GM12878 (cell line): ENCODE data around the gene IL1RAPL1. TPM values are rescaled to one million over a fixed set of nuclear protein-coding genes. Genes with fewer than 3 reads are reported as not detected.

Source experiments
- ATAC-seq: fragments of 200-7000 bp; cut with Tn5 transposase; 3 replicates; pipeline ENCODE4 v1.9.1; 2020; ENCODE audit warnings: mild to moderate bottlenecking, moderate library complexity
- BruUV-seq: library from RNA; stranded (reverse); fragments of 400-500 nt; replicated peaks from 2 replicates; lab custom pipeline; 2021; lab: Mats Ljungman, UMichigan
- CTCF ChIA-PET: fragments of 300-600 bp; sonication (Branson Sonifier 250); formaldehyde crosslinking; extraction: SDS; loops from one replicate; lab custom pipeline; 2021; ENCODE audit warnings: inconsistent platforms; lab: Yijun Ruan, JAX
- POLR2A ChIA-PET: fragments of 350-600 bp; formaldehyde crosslinking; extraction: SDS; loops from one replicate; lab custom pipeline; 2021; ENCODE audit warnings: inconsistent platforms; lab: Charles Lee
- RAD21 ChIA-PET: fragments of 300-600 bp; sonication (Branson Sonifier 250); formaldehyde crosslinking; loops from one replicate; lab custom pipeline; 2023; ENCODE audit warnings: antibody characterized with exemption; ENCODE audit not compliant: unreplicated experiment; lab: Charles Lee
- SMC1A ChIA-PET: fragments of 300-600 bp; sonication (Branson Sonifier 250); formaldehyde crosslinking; loops from one replicate; lab custom pipeline; 2023; ENCODE audit not compliant: unreplicated experiment, uncharacterized antibody; lab: Charles Lee
- DNase-seq: peaks from one replicate; pipeline ENCODE4 v3.0.0-alpha.2; 2011; ENCODE audit warnings: low read depth, low spot score
- FAIRE-seq: peaks from 3 replicates; lab custom pipeline; 2011; peaks lifted over from hg19 to GRCh38; lab: Jason Lieb, UNC
- H2AFZ ChIP-seq: 2 replicates; pipeline ENCODE4 v1.6.0; 2011; ENCODE audit warnings: low read depth, low read length, control low read depth; ENCODE audit not compliant: control insufficient read depth
- H3K27ac ChIP-seq: 2 replicates; pipeline ENCODE4 v1.5.1; 2011; ENCODE audit warnings: control low read depth; ENCODE audit not compliant: control insufficient read depth, insufficient read depth
- H3K27me3 ChIP-seq, 2 experiments: replicated peaks in 1 of 2; 2 replicates each; pipeline versions ENCODE4 v1.6.0 to v1.6.1; 2011; ENCODE audit warnings: low read length in 1 of 2; ENCODE audit not compliant: control insufficient read depth in 2 of 2, insufficient read depth in 2 of 2
- H3K36me3 ChIP-seq, 2 experiments: 2 replicates each; pipeline ENCODE4 v1.5.1; 2011; ENCODE audit warnings: low read length in 1 of 2; ENCODE audit not compliant: control insufficient read depth in 2 of 2, insufficient read depth in 2 of 2
- H3K4me1 ChIP-seq: 2 replicates; pipeline ENCODE4 v1.6.1; 2011; ENCODE audit warnings: mild to moderate bottlenecking, low read length, moderate library complexity, mixed read lengths; ENCODE audit not compliant: control insufficient read depth, insufficient read depth
- H3K4me2 ChIP-seq: 2 replicates; pipeline ENCODE4 v1.6.0; 2011; ENCODE audit warnings: control low read depth; ENCODE audit not compliant: control insufficient read depth, insufficient read depth
- H3K4me3 ChIP-seq: fragments of 200-600 bp; sonication (generic); 2 replicates; pipeline ENCODE4 v1.5.1; 2016
- H3K79me2 ChIP-seq: 2 replicates; pipeline ENCODE4 v1.6.0; 2011; ENCODE audit warnings: low read length; ENCODE audit not compliant: control insufficient read depth, insufficient read depth
- H3K9ac ChIP-seq: 2 replicates; pipeline ENCODE4 v1.8.0; 2011; ENCODE audit warnings: low read length, control low read depth, mixed read lengths; ENCODE audit not compliant: control insufficient read depth, insufficient read depth
- H3K9me3 ChIP-seq: replicated peaks from 3 replicates; pipeline ENCODE4 v1.5.1; 2011; ENCODE audit warnings: mild to moderate bottlenecking, low read length; ENCODE audit not compliant: control insufficient read depth, insufficient read depth
- H4K20me1 ChIP-seq: 2 replicates; pipeline ENCODE4 v1.6.0; 2011; ENCODE audit not compliant: control insufficient read depth, insufficient read depth
- CEBPZ ChIP-seq: fragments of 150-350 bp; IDR thresholded peaks from 2 replicates; pipeline ENCODE4 v1.6.1; 2016; ENCODE audit warnings: low read depth, low read length
- CHD1 ChIP-seq: IDR thresholded peaks from 2 replicates; pipeline ENCODE4 v1.6.1; 2012; ENCODE audit warnings: low read depth, low read length, improper control_type of control experiment
- CTCF ChIP-seq, 3 experiments: IDR thresholded peaks in 2 of 3; conservative IDR thresholded peaks in 1 of 3; 2 replicates each; pipeline ENCODE4 v1.5.1; 2011; ENCODE audit warnings: low read depth in 3 of 3, low read length in 3 of 3, mild to moderate bottlenecking in 3 of 3, control low read depth in 2 of 3, moderate library complexity in 2 of 3, inconsistent platforms in 1 of 3, mixed read lengths in 1 of 3; ENCODE audit not compliant: control insufficient read depth in 2 of 3, insufficient read depth in 1 of 3; ENCODE audit errors: extremely low read depth in 1 of 3
- EGR1 ChIP-seq, 2 experiments: IDR thresholded peaks; 1 replicate in 1 of 2; 2 replicates in 1 of 2; pipeline ENCODE4 v1.6.1; 2011 to 2012; ENCODE audit warnings: low read depth in 2 of 2, low read length in 2 of 2, borderline replicate concordance in 1 of 2, mild to moderate bottlenecking in 1 of 2, moderate library complexity in 1 of 2
- MAX ChIP-seq: IDR thresholded peaks from 2 replicates; pipeline ENCODE4 v1.6.1; 2012; ENCODE audit warnings: low read depth, low read length, improper control_type of control experiment
- NFIC ChIP-seq: IDR thresholded peaks from 2 replicates; pipeline ENCODE4 v1.6.1; 2012; ENCODE audit warnings: low read depth, mild to moderate bottlenecking, inconsistent platforms, low read length, moderate library complexity
- NR2F1 ChIP-seq: fragments of 450-650 bp; conservative IDR thresholded peaks from 2 replicates; pipeline ENCODE4 v1.6.1; 2017; ENCODE audit warnings: mild to moderate bottlenecking
- RBBP5 ChIP-seq: fragments of 200-600 bp; sonication (generic); conservative IDR thresholded peaks from 2 replicates; pipeline ENCODE4 v1.6.1; 2016
- SMAD1 ChIP-seq: fragments of 450-650 bp; IDR thresholded peaks from 2 replicates; pipeline ENCODE4 v1.6.1; 2018; ENCODE audit warnings: mild to moderate bottlenecking, low read depth; ENCODE audit not compliant: partially characterized antibody
- SMAD5 ChIP-seq: IDR thresholded peaks from 2 replicates; pipeline ENCODE4 v1.6.1; 2016; ENCODE audit warnings: antibody characterized with exemption, low read depth
- STAT1 ChIP-seq: fragments of 450-650 bp; conservative IDR thresholded peaks from 2 replicates; pipeline ENCODE4 v1.6.1; 2014; ENCODE audit warnings: antibody characterized with exemption, mild to moderate bottlenecking
- TAF1 ChIP-seq: IDR thresholded peaks from 2 replicates; pipeline ENCODE4 v1.6.1; 2011; ENCODE audit warnings: mild to moderate bottlenecking, low read depth, low read length, borderline replicate concordance
- TCF3 ChIP-seq: IDR thresholded peaks from 2 replicates; pipeline ENCODE4 v1.6.1; 2012; ENCODE audit warnings: low read depth, mild to moderate bottlenecking, low read length, borderline replicate concordance; ENCODE audit not compliant: insufficient read depth
- WRNIP1 ChIP-seq: IDR thresholded peaks from 2 replicates; pipeline ENCODE4 v1.6.1; 2011; ENCODE audit warnings: low read depth, low read length, improper control_type of control experiment, borderline replicate concordance
- ZBED1 ChIP-seq: IDR thresholded peaks from 2 replicates; pipeline ENCODE4 v1.6.1; 2016; ENCODE audit warnings: borderline replicate concordance
- ZSCAN29 ChIP-seq: fragments of 450-650 bp; IDR thresholded peaks from 2 replicates; pipeline ENCODE4 v1.6.1; 2017; ENCODE audit warnings: mild to moderate bottlenecking, moderate library complexity
- WGBS: methylation state at CpG from one replicate; pipeline ENCODE4 v1.1.6; 2016; ENCODE audit warnings: low lambda C conversion rate; ENCODE audit not compliant: insufficient replicate concordance, insufficient coverage; ENCODE audit errors: missing lambda C conversion rate; 5-methylcytosine and 5-hydroxymethylcytosine counted together
- in situ Hi-C: fragments of 300-500 bp; cut with MboI; formaldehyde crosslinking; loops from 9 replicates; pipeline ENCODE4 v1.14.3; 2018; ENCODE audit warnings: mixed read lengths
- intact Hi-C: fragments of 100-400 bp; cut with micrococcal nuclease; formaldehyde crosslinking; loops from one replicate; pipeline ENCODE4 v1.14.2; 2022; ENCODE audit not compliant: unreplicated experiment
- polyA plus RNA-seq, 11 experiments: library from polyadenylated mRNA; depleted of rRNA in 4 of 11; unstranded in 6 of 11; stranded (reverse) in 5 of 11; fragments of >200 nt; fragmentation: Nextera tagmentation in 4 of 11; fragmentation: Illumina TruSeq in 1 of 11; extraction: Ambion mirVana in 4 of 11; extraction: Trizol in 1 of 11; gene quantifications; 1 replicate in 1 of 11; 2 replicates in 10 of 11; pipeline versions ENCODE4 v1.2.1 to v1.2.3, GENCODE V29; 2011 to 2016; ENCODE audit warnings: inconsistent platforms in 2 of 11, missing spikeins in 2 of 11, low read depth in 1 of 11
- total RNA-seq, 4 experiments: library from RNA; depleted of rRNA in 3 of 4; stranded (reverse); fragments of >200 nt in 3 of 4; fragmentation: Illumina TruSeq in 1 of 4; extraction: Trizol in 1 of 4; gene quantifications; 2 replicates each; pipeline versions ENCODE4 v1.2.1 to v1.2.3, GENCODE V29; 2013 to 2021

Gene IL1RAPL1
- total and polyA plus RNA-seq, 10 of the 15 experiments (the other 5 are each of a cell fraction or from before 2014, with no cell fraction given) = not detected

- TF ChIP-seq CTCF (IDR thresholded peaks at IDR 0.05 in 2 of 3, conservative IDR thresholded peaks at IDR 0.05 in 1 of 3; ENCODE audit: control insufficient read depth in 2 of 3, extremely low read depth in 1 of 3, insufficient read depth in 1 of 3, low read depth in 3 of 3, low read length in 3 of 3) (no peak), WRNIP1 (no peak), CHD1 (no peak)
Observed at GRCh38 chrX:29699239-29699638, 1112.0 kb downstream of the IL1RAPL1 start (continued).

GRCh38 chrX:29707088-29707487 lies 1119.8 kb downstream of the IL1RAPL1 start:
- Histone ChIP-seq H3K4me3 (no peak overlapping the region), H3K9ac (no peak overlapping the region), H3K27ac (no peak overlapping the region), H3K4me1 (no peaks in the 10 kb centered on the region), H3K4me2 (no peak overlapping the region), H3K79me2 (no peaks in the 10 kb centered on the region), H4K20me1 (no peaks in the 10 kb centered on the region), H2AFZ (no peak overlapping the region), H3K27me3 (no peaks in the 10 kb centered on the region), H3K36me3 (no peaks in the 10 kb centered on the region), H3K9me3 (no peaks in the 10 kb centered on the region)
- in situ Hi-C loops = no loop called here
- intact Hi-C loops = no loop called here
- BruUV-seq = no TSS peak
- DNase-seq (no peak), ATAC-seq (no peak), FAIRE-seq (no peak)
- ChIA-PET CTCF (no interaction called here), RAD21 (no interaction called here), POLR2A (no interaction called here), SMC1A (no interaction called here)
- WGBS = 32% methylated on average over 2 of the region's 2 CpGs
- TF ChIP-seq STAT1 (no peak), TAF1 (no peak), ZSCAN29 (no peak), RBBP5 (no peak), NFIC (no peak), NR2F1 (no peak), CEBPZ (no peak), SMAD5 (no peak), SMAD1 (no peak), ZBED1 (no peak), EGR1 (IDR thresholded peaks at IDR 0.05; ENCODE audit: borderline replicate concordance in 1 of 2, low read depth in 2 of 2, low read length in 2 of 2) (no peak), MAX (no peak), TCF3 (no peak)
